HG02938 (cell line): ENCODE measurements around the gene ARHGAP27.
"Not testable (repeated sequence)": the region's sequence is repeated elsewhere in the genome, so short reads cannot be mapped to it uniquely, and the experiment has no call there.

ENCODE experiments used
- ATAC-seq: cut with Tn5 transposase; IDR thresholded peaks from one replicate; pipeline ENCODE4 v1.9.1; 2021; ENCODE audit warnings: mild to moderate bottlenecking, moderate library complexity; ENCODE audit not compliant: unreplicated experiment

The ARHGAP27 gene

GRCh38 chr17:45432405-45433158, at the start of gene ARHGAP27:
Gene ARHGAP27 (minus strand): TSS chr17:45432870. CDS start chr17:45430279, 2,591 bp downstream.
- no peak for ATAC-seq

GRCh38 chr17:45482317-45482716, 49.6 kb upstream of the ARHGAP27 start:
- not testable (repeated sequence) for ATAC-seq

GRCh38 chr17:45475436-45475835, 42.8 kb upstream of the ARHGAP27 start:
- not testable (repeated sequence) for ATAC-seq

GRCh38 chr17:45472249-45472648, 39.6 kb upstream of the ARHGAP27 start:
- ATAC-seq, result not testable (repeated sequence)

GRCh38 chr17:45469204-45469563, 36.5 kb upstream of the ARHGAP27 start:
- ATAC-seq, result not testable (repeated sequence)

GRCh38 chr17:45468293-45469203, 35.9 kb upstream of the ARHGAP27 start:
- not testable (repeated sequence) for ATAC-seq

GRCh38 chr17:45461524-45462327, 29.1 kb upstream of the ARHGAP27 start:
- peak; percentile 73 for ATAC-seq

- not testable (repeated sequence) for ATAC-seq
Observed at GRCh38 chr17:45460422-45460821, 27.8 kb upstream of the ARHGAP27 start.

- not testable (repeated sequence) for ATAC-seq
Observed at GRCh38 chr17:45454341-45454740, 21.7 kb upstream of the ARHGAP27 start.

- not testable (repeated sequence) for ATAC-seq
Observed at GRCh38 chr17:45453731-45454130, 21.1 kb upstream of the ARHGAP27 start.

- not testable (repeated sequence) for ATAC-seq
Observed at GRCh38 chr17:45453225-45453534, 20.5 kb upstream of the ARHGAP27 start.

- ATAC-seq, result not testable (repeated sequence)
Observed at GRCh38 chr17:45452329-45453224, 19.9 kb upstream of the ARHGAP27 start.

- not testable (repeated sequence) for ATAC-seq
Observed at GRCh38 chr17:45451660-45452059, 19.0 kb upstream of the ARHGAP27 start.

GRCh38 chr17:45451131-45451530, 18.5 kb upstream of the ARHGAP27 start:
- no peak for ATAC-seq

GRCh38 chr17:45449708-45450329, 17.1 kb upstream of the ARHGAP27 start:
- not testable (repeated sequence) for ATAC-seq

GRCh38 chr17:45449260-45449659, 16.6 kb upstream of the ARHGAP27 start:
- ATAC-seq, result not testable (repeated sequence)

GRCh38 chr17:45448483-45448882, 15.8 kb upstream of the ARHGAP27 start:
- ATAC-seq, result not testable (repeated sequence)

GRCh38 chr17:45448066-45448465, 15.4 kb upstream of the ARHGAP27 start:
- not testable (repeated sequence) for ATAC-seq

GRCh38 chr17:45447650-45448049, 15.0 kb upstream of the ARHGAP27 start:
- ATAC-seq, result not testable (repeated sequence)
